ENCODE measurements around the gene SEMA3C.
"Not testable (repeated sequence)": the region's sequence is repeated elsewhere in the genome, so short reads cannot be mapped to it uniquely, and the experiment has no call there.

SEMA3C gene

DNA sequence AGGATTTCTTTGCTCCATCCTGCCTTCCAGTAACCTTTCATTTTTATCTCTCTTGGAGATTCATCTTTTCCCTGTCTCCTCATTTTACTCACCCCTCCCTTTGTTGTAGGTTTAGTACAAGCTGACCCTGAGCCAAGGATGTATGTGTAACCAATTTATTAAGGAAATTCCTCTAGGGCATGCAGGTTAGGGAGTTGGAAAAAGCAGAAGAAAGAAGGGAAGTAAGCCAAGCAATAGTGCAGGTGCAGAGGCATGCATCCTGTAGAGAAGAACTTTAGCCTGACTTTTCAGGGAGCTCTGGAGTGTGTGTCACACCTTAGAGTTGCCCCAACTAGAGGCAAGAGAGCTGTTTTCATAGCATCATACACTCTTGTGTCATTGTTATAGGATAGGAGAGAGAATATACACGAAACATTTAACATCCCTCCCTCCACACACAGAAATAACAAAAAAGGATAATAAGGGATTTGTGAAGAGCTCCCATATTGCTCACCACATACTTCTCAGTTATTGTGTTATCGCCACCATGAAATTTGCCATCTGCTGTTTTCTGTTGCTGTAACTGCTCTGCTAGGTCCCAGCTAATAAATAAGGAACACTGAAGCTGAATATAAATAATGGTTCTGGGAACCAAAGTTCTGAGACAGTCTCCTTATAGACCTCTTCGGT lies 21.8 kb upstream of the SEMA3C start:
- H3K9me3 Mint-ChIP-seq = peaks cover 5% of the 10 kb centered on the region
- H3K36me3 Mint-ChIP-seq (ENCODE audit: low read depth) = no peaks in the 10 kb centered on the region
- no peak for DNase-seq

DNA sequence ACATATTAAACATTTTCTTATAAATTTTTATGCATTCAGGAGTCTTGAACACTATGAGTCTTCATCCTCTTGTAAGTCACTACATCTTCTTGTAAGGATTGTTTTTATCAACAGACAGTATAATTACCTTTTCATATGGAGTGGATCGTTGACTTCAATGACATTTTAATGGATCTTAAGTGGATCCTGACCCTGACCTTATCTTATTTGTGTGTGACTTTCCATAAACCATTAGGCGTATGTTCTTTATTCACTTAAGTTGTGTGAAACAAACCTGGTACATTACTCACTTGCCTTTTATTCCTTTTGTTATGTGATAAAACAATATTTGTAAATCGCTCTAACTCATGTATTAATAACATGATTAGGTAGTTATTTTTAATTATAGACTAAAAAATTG lies 18.5 kb upstream of the SEMA3C start:
- H3K36me3 Mint-ChIP-seq (ENCODE audit: low read depth) = no peaks in the 10 kb centered on the region
- no peaks in the 10 kb centered on the region for H3K9me3 Mint-ChIP-seq
- no peak for DNase-seq
- H3K27ac Mint-ChIP-seq = no peak overlapping the region
- H3K4me1 Mint-ChIP-seq (ENCODE audit: low read depth) = no peaks in the 10 kb centered on the region
- H3K4me3 Mint-ChIP-seq = no peak overlapping the region
- no peaks in the 10 kb centered on the region for H3K27me3 Mint-ChIP-seq

More for the DNA sequence above, 21.8 kb upstream of the SEMA3C start:
- no peak overlapping the region for H3K27ac Mint-ChIP-seq
- no peak overlapping the region for H3K4me3 Mint-ChIP-seq
- H3K27me3 Mint-ChIP-seq = no peaks in the 10 kb centered on the region
- H3K4me1 Mint-ChIP-seq (ENCODE audit: low read depth) = no peaks in the 10 kb centered on the region

DNA sequence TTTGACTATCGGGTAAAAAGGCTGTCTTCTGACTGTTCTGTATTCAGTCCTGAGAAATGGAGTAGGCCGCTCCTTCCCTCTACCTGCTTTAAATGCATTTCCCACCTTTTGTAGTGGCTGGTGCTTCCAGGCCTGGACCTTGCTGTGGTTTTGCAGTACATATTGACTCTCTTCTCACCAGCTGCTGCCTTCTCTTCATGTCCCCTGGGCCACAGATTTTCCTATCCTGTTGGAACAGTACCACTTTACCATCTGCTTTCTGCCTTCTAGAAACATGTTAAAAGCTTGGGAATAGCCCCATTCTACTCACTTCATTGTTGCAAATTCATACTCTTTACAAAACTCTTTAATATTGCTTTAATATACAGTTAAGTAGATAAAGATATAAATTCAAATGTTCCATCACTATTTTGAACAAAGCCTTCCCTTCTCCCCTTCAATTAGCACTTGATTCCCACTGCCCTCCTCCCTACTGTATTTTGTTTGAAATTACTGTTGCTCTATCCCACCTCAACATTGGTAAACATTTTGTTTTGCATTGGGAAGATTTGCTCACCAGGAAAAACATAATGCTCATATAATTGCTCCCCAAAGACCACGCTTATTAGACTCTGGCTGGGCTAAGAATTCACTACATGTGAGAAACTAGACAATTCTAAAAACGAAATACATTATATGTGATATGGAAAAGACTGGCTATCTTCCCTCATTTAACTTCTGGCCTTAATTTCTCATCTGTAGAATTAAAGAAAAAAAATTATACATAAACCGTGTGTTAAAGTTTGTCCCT lies 17.3 kb upstream of the SEMA3C start:
- no peak for DNase-seq

DNA sequence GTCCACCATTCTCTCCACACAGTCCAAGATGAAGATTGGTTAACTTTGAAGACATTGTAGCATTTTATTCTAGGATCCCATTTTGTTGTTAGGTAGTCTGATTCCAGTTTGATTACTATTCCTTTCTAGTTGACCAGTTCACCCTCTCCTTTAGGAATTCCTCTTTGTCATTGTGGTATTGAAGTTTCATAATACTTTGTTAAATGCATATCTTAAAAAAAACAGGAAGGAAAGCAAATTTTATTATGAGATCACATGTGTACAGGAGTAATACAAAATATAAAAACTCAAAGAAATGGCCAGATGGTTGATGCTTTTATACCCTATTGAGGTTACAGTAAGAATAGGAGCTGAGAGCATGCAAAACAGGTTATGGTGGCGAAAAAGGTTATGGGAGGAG lies 15.5 kb upstream of the SEMA3C start:
- no peak for DNase-seq
- Mint-ChIP-seq H3K27ac (no peak overlapping the region), H3K9me3 (peaks cover 3% of the 10 kb centered on the region), H3K36me3 (ENCODE audit: low read depth) (no peaks in the 10 kb centered on the region), H3K4me3 (no peak overlapping the region), H3K27me3 (no peaks in the 10 kb centered on the region), H3K4me1 (ENCODE audit: low read depth) (no peaks in the 10 kb centered on the region)

More for the DNA sequence above, 17.3 kb upstream of the SEMA3C start:
- Mint-ChIP-seq H3K27me3 (no peaks in the 10 kb centered on the region), H3K4me1 (ENCODE audit: low read depth) (no peaks in the 10 kb centered on the region), H3K9me3 (peaks cover 3% of the 10 kb centered on the region), H3K4me3 (no peak overlapping the region), H3K36me3 (ENCODE audit: low read depth) (no peaks in the 10 kb centered on the region), H3K27ac (no peak overlapping the region)

DNA sequence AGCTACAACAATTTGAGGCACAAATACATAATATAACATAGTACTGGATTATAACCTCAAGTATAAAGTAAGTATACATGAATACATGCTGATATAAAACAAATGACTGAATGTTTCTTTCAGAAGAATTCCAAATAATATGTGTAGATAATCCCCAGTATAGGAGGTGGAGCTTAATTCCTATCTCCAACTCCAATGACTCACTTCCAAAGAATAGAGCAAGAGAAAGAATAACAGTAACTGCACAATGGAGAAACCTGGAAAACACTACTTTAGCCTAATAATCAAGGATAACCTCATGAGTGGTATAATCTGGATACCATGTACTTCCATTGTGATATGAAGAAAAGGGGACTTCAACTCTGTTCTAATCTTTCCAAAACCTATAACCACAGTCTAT lies 13.7 kb upstream of the SEMA3C start:
- Mint-ChIP-seq H3K36me3 (ENCODE audit: low read depth) (no peaks in the 10 kb centered on the region), H3K4me3 (no peak overlapping the region), H3K27ac (no peak overlapping the region), H3K9me3 (peaks cover 3% of the 10 kb centered on the region), H3K27me3 (no peaks in the 10 kb centered on the region), H3K4me1 (ENCODE audit: low read depth) (no peaks in the 10 kb centered on the region)
- no peak for DNase-seq

DNA sequence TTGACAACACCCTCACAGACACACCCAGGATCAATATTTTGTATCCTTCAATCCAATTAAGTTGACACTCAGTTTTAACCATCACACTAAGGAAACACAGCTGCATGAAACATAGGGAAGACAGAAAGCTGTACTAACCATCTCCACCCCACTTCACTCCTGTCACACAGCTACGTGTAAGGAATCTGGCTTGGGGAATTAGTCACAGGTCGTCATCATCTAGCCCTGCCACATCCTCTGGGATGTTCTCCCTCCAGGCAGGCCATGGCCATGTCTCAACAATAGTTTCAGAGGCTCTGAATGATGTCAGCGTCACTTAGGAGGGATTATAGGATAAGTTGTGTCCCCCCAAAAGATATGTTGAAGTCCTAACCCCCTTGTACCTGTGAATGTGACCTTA lies 10.8 kb upstream of the SEMA3C start:
- no peak overlapping the region for H3K4me3 Mint-ChIP-seq
- no peak for DNase-seq
- H3K27me3 Mint-ChIP-seq = no peaks in the 10 kb centered on the region
- H3K4me1 Mint-ChIP-seq (ENCODE audit: low read depth) = no peaks in the 10 kb centered on the region
- H3K36me3 Mint-ChIP-seq (ENCODE audit: low read depth) = no peaks in the 10 kb centered on the region
- peaks cover 3% of the 10 kb centered on the region for H3K9me3 Mint-ChIP-seq
- no peak overlapping the region for H3K27ac Mint-ChIP-seq

DNA sequence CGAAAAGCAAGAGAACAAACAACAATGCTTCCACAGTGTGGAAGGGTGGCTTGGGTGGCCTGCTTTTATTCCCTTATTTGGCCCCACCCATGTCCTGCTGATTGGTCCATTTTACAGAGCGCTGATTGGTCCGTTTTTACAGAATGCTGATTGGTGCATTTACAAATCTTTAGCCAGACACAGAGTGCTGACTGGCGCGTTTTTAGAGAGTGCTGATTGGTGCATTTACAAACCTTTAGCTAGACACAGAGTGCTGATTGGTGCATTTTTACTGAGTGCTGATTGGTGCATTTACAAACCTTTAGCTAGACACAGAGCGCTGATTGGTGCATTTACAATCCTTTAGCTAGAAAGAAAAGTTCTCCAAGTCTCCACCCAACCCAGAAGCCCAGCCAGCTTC lies 8.1 kb upstream of the SEMA3C start:
- not testable (repeated sequence) for H3K4me3 Mint-ChIP-seq; H3K36me3 Mint-ChIP-seq (ENCODE audit: low read depth); H3K4me1 Mint-ChIP-seq (ENCODE audit: low read depth); H3K27me3 Mint-ChIP-seq; H3K27ac Mint-ChIP-seq; DNase-seq; H3K9me3 Mint-ChIP-seq

DNA sequence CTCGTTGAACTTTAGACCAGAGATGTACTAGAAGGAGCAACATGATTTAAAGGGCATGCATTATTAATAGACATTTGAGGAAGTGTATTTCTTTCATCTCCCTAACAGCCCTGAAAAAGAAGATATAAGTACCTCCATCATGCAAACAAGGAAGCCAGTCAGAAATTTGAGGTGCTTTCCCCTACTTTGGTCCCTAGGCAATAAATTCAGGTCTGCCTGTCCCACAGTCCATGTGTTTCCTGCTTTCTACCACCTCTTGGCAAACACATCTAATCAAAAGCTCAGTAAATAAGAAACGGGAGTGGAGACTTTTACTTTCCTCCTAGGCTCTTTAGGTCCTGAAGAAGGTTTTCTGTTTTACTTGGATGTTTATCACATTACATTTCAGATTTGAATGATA lies 5.2 kb upstream of the SEMA3C start:
- Mint-ChIP-seq H3K27ac (no peak overlapping the region), H3K4me1 (ENCODE audit: low read depth) (peaks cover 3% of the 10 kb centered on the region), H3K27me3 (peaks cover 22% of the 10 kb centered on the region), H3K4me3 (no peak overlapping the region), H3K9me3 (peaks cover 2% of the 10 kb centered on the region), H3K36me3 (ENCODE audit: low read depth) (no peaks in the 10 kb centered on the region)
- no peak for DNase-seq

DNA sequence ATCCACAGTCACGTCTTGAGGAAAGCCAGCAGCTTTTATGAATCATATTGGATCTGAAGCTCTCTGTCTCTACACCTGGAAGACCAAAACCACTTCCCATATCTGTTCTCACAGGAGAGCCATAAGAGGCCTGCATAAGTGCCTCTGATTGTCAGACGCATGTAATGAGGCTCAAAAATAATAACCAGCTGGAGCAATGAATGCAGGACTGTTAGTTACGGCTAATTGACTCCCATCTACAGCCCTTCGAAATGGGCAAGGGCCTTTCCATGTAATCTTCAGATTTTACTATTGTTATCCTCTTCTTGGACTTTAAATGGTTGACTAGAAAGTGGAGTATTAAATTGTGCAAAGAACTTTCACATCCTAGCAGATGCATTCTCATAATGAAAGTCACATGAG lies 4.4 kb upstream of the SEMA3C start:
- Mint-ChIP-seq H3K27ac (no peak overlapping the region), H3K4me1 (ENCODE audit: low read depth) (peaks cover 8% of the 10 kb centered on the region), H3K36me3 (ENCODE audit: low read depth) (no peaks in the 10 kb centered on the region), H3K4me3 (no peak overlapping the region), H3K9me3 (peaks cover 2% of the 10 kb centered on the region), H3K27me3 (peaks cover 28% of the 10 kb centered on the region)
- no peak for DNase-seq

DNA sequence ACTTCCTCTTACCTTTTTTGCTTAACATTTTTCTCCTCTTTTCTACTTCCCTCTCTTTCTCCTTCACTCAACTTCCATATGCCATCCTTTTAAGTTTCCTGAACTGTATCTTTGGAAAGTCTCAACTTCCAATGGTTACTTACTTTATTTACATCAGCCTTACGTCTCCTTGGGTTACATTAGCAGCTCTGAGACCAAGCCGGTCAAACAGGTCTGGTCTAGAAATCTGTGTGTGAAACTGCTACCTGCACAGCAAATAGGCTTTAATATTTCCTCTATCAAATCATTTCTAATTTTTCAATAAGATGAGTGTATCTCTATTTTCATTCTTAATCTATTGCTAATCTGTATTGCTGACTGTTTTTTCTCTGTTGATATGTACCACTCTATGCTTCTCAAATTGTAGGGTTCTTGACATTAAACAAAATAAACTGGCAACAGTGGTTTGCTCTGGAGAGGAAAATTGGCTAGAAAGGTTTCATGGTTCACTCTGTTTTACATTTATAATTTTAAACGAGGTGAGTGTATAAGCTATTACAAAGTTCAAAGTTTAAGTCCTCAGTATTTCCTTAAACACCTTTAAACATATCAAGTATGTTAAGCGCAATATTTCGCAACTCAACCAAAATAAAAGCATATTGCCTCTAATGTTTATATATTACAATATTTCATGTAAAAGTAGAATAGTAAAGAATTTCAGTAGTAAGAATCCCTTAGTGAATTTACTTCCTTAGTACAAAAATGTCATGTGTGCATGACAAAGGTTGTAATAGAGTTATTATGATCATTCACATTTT lies 3.6 kb upstream of the SEMA3C start:
- peaks cover 34% of the 10 kb centered on the region for H3K27me3 Mint-ChIP-seq
- H3K36me3 Mint-ChIP-seq (ENCODE audit: low read depth) = no peaks in the 10 kb centered on the region

DNA sequence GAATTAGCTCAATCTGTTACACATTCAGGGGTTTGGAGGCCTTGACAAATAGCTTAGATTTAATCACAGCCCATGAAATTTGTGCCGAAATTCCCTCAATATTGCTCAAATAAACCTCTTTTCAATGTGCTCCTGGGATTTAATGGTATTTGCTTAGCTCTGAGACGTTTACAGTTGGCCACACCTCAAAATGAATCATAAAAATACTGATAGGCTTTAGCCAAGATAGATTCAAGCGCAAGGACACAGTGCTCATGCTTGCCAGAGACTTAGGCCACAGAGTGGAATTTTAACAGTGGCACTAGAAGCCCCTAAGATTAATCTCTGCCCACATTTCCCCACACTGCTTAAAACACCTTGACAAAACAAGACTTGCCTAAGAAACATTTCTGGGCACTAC lies 2.3 kb upstream of the SEMA3C start:
- no peak for DNase-seq
- Mint-ChIP-seq H3K27me3 (peaks cover 45% of the 10 kb centered on the region), H3K4me1 (ENCODE audit: low read depth) (peaks cover 9% of the 10 kb centered on the region), H3K4me3 (no peak overlapping the region), H3K9me3 (peaks cover 2% of the 10 kb centered on the region), H3K27ac (no peak overlapping the region), H3K36me3 (ENCODE audit: low read depth) (no peaks in the 10 kb centered on the region)

More for the DNA sequence above, 3.6 kb upstream of the SEMA3C start:
- H3K4me1 Mint-ChIP-seq (ENCODE audit: low read depth) = peaks cover 9% of the 10 kb centered on the region
- H3K27ac Mint-ChIP-seq = no peak overlapping the region
- peaks cover 2% of the 10 kb centered on the region for H3K9me3 Mint-ChIP-seq
- DNase-seq = no peak
- H3K4me3 Mint-ChIP-seq = no peak overlapping the region

DNA sequence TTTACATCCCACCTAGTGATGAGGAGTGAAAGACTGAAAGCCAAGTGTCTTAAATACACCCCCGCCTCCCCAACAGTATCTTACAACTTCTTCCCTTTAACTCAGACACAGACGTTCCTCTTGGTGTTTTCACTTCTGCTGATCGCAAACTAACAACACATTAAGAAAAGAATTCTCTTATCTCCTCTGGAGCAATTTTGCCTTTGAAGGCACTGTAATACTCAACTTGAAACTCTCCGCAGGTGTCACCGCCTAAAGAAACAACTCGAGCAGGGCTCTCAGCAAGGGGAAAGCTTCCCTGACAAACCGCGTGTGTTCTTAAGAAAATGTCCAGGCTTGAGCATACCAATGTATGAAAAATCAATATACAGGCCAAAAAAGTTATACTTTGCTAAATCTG lies 452 bp downstream of the SEMA3C start:
- no peak for DNase-seq
- peaks cover 5% of the 10 kb centered on the region for H3K9me3 Mint-ChIP-seq
- H3K27me3 Mint-ChIP-seq = peaks cover 49% of the 10 kb centered on the region
- no peak overlapping the region for H3K27ac Mint-ChIP-seq
- no peaks in the 10 kb centered on the region for H3K36me3 Mint-ChIP-seq (ENCODE audit: low read depth)
- peaks cover 9% of the 10 kb centered on the region for H3K4me1 Mint-ChIP-seq (ENCODE audit: low read depth)
- peak overlapping the region; percentile 36 for H3K4me3 Mint-ChIP-seq

DNA sequence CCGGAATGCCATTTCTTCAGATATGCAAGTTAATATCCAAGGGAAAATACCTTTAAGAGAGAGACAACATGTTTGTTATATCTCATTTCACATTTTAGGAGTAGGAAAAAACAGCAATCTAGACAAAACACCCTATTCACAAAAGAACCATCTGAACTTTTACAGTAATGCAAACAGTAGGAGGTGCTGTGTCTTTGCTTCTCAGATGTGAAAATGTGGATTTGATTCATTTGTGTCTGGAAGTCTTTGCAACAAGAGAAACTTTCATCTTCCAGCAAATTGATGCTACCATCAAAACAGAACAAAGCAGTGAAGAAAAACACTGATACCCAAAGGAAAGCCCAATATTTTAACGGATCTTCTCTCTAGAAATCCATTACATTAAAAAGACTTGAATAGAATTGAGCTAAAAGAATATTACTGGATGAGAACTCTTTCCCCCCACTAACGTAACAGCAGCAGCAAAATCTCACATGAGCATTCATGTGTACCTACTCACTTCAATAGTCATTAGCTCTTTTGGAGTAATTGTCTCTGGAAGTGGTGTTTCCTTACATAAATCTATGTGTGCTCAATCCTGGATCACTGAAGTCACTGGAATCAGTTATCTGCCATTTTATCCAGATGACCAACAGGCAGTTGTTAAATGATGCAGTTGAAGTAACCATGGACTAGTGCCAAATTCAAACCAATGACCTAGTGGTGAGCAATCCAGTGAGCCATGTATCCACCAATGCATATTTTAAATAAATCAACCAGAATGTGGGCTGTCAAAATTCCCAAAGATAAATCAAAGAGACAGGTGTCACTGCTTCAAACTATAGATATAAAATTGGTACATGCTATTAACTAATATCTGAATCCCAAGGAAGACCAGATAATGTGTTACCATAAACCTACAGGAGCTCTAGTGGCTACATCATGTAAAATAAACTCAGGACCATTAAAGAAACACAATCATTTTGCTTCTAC lies 1.8 kb downstream of the SEMA3C start:
- H3K36me3 Mint-ChIP-seq (ENCODE audit: low read depth) = no peaks in the 10 kb centered on the region
- peaks cover 5% of the 10 kb centered on the region for H3K9me3 Mint-ChIP-seq
- DNase-seq = no peak
- H3K27ac Mint-ChIP-seq = no peak overlapping the region
- peaks cover 9% of the 10 kb centered on the region for H3K4me1 Mint-ChIP-seq (ENCODE audit: low read depth)
- H3K27me3 Mint-ChIP-seq = peaks cover 49% of the 10 kb centered on the region
- no peak overlapping the region for H3K4me3 Mint-ChIP-seq

DNA sequence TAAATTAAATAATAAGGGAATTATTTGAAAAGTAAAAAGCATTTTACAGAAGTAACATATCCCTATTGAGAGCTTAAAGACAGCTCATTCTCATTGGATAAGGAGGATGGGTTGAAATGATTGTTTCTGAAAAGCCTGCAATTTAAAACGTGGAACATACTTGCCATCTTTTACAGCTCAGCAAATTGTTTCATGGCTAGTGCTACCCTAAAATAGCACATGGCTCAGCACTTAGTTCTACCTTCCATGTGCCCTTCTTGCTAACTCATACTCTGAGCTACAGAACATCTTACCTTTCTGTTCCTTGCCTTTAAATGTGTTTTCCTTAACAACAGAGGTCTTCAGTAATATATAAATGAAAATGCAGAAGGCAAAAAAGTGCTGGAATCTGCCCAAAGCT lies 8.6 kb downstream of the SEMA3C start:
- Mint-ChIP-seq H3K27ac (no peak overlapping the region), H3K9me3 (peaks cover 3% of the 10 kb centered on the region), H3K4me3 (no peak overlapping the region), H3K36me3 (ENCODE audit: low read depth) (no peaks in the 10 kb centered on the region), H3K4me1 (ENCODE audit: low read depth) (no peaks in the 10 kb centered on the region), H3K27me3 (no peaks in the 10 kb centered on the region)
- no peak for DNase-seq
